AG09319 (cell line): ENCODE measurements around the gene PDE4B.

ENCODE experiments used
- DNase-seq: peaks from one replicate; pipeline ENCODE4 v3.0.0-alpha.2; 2010; ENCODE audit warnings: low read depth; ENCODE audit errors: extremely low read depth
- CTCF ChIP-seq: IDR thresholded peaks from 2 replicates; pipeline ENCODE4 v1.5.1; 2011; ENCODE audit warnings: low read depth, mild to moderate bottlenecking, inconsistent platforms, low read length, moderate library complexity

The PDE4B gene

GRCh38 chr1:66197785-66198184 is 405.1 kb downstream of the PDE4B start:
- no peak for TF ChIP-seq CTCF
- no peak for DNase-seq

- DNase-seq = no peak
- TF ChIP-seq CTCF = no peak
Observed at GRCh38 chr1:66206563-66207144, 414.0 kb downstream of the PDE4B start.

GRCh38 chr1:66207484-66207883 is 414.8 kb downstream of the PDE4B start:
- TF ChIP-seq CTCF = no peak
- no peak for DNase-seq

- TF ChIP-seq CTCF = no peak
- DNase-seq = no peak
Observed at GRCh38 chr1:66208632-66209031, 415.9 kb downstream of the PDE4B start.

- no peak for DNase-seq
- no peak for TF ChIP-seq CTCF
Observed at GRCh38 chr1:66210635-66211244, 418.0 kb downstream of the PDE4B start.

GRCh38 chr1:66211521-66211920 is 418.8 kb downstream of the PDE4B start:
- TF ChIP-seq CTCF = no peak
- DNase-seq = no peak

GRCh38 chr1:66213491-66213890 is 420.8 kb downstream of the PDE4B start:
- no peak for TF ChIP-seq CTCF

More at GRCh38 chr1:66213491-66213890, 420.8 kb downstream of the PDE4B start:
- DNase-seq = no peak
